Measurements from ENCODE around the gene MTMR10.

The MTMR10 gene, protein sequence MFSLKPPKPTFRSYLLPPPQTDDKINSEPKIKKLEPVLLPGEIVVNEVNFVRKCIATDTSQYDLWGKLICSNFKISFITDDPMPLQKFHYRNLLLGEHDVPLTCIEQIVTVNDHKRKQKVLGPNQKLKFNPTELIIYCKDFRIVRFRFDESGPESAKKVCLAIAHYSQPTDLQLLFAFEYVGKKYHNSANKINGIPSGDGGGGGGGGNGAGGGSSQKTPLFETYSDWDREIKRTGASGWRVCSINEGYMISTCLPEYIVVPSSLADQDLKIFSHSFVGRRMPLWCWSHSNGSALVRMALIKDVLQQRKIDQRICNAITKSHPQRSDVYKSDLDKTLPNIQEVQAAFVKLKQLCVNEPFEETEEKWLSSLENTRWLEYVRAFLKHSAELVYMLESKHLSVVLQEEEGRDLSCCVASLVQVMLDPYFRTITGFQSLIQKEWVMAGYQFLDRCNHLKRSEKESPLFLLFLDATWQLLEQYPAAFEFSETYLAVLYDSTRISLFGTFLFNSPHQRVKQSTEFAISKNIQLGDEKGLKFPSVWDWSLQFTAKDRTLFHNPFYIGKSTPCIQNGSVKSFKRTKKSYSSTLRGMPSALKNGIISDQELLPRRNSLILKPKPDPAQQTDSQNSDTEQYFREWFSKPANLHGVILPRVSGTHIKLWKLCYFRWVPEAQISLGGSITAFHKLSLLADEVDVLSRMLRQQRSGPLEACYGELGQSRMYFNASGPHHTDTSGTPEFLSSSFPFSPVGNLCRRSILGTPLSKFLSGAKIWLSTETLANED

DNA sequence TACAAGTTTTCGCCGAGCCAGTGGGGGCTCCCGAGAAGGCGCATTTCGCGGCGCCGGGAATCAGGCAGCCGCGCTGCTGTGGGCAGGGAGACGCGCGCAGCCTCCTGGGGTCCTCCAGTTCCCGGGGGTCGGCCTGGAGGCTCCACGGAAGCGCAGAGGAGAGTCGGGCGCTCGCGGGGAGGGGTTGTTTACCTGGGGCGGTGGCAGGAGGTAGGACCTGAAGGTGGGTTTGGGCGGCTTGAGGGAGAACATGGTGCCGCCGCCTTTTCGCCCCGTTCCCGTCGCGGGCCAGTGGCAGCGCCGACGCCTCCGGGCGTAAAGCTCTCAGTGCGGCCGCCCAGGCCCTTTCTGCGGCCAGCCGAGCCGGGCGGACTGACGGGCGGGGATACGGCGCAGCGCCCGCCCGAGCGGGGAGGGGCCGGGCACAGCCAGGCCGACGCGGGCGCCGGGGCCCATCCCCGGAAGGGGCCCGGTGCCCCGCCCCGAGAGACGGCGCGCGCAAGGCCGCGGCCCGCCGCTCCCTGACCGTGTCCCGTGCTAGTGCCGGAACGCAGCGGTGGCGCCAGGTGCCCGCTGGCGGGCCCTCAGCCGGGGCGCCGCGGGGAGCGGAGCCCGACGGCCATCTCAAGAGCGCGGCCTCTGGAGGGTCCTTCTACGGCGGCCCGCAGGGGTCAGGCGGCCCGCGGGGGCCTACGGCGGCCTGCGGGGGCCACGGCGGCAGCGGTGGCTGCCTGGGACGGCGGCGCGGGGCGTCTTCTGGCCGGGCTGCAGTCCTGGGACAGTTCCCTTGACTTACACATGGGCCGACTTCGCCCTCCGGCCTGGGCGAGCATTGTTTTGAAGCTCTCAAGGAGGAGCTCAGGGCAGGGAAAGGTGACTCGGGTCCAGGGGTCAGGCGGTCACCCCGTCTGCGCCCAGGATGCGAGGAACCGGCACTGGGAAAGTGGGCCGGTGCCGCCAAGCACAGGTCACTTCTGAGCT, at the start of gene MTMR10:
TSS of gene MTMR10 (minus strand) at position 374 of the 981 bp plus-strand sequence. CDS start at position 252, 122 bp downstream.
- peak; percentile 86 for DNase-seq (ENCODE audit: low spot score)

DNA sequence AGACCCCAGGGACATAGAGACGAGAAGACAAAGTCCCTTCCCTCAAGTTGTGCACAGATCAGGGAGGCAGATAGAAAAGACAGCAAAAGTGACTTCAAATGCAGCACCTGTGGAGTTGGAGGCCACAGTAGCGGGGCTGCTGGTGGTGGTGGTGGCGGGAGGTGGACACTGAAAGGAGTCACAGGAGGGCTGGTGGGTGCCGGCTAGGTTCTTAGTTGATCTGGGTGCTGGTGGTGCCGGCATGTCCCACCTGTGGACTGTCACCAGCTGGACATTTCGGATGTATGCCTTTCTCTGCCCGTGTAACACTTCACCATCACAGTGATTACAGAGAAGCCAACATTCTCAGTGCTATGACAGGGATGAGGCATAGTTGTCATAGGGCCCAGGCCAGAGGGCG, 49.2 kb upstream of the MTMR10 start:
- DNase-seq (ENCODE audit: low spot score): no peak

DNA sequence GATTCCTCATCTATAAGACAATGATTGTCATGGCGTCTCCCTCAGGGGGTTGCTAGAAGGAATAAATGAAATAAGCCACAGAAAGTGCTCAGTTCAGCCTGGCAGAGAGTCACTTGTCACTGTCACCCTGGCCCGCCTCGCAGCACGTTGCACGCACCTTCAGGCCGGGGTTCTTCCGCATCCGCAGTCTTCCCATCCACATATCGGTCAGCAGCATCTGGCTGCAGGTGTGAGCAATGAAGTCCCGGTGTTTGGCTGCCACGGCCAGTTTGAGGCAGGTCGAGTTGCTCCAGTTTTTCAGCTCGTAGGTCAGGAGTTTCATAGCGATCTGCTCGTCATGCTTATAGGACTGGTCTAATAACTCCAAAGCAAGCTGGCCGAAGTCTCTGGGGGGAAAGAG, 48.5 kb upstream of the MTMR10 start:
- DNase-seq (ENCODE audit: low spot score): no peak

DNA sequence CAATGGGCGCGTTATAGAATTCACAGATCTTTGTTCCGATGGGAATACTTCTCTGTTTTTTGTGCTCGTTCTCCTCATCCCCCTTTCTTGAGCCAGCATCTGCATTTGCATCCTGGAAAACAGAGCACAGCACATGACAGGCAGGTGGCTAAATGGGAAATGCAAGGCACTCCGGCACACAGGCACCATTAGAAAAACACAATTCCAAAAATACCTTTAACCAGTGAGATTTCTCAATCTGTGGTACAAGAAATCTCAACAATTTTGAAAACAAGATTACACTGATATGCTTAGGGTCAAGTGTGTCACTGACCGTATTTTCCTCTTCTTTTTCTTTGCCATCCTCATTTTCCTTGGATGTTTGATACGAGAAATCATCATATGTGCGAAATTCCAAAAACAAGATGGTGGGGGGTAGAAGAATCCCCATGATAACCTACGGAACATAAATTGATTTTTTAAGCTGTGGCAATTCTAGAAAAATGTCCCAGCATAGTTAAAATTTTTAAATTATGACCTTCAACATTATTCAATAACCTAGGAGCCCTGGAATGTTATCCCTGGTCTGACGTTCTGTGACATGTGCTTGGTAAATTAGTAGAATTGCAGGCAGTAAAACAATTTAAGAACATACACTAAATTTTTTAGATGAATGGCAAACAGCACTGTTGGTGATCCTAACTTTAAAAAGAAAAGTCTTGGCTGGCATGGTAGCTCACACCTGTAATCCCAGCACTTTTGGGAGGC, 46.5 kb upstream of the MTMR10 start:
- no peak for DNase-seq (ENCODE audit: low spot score)

DNA sequence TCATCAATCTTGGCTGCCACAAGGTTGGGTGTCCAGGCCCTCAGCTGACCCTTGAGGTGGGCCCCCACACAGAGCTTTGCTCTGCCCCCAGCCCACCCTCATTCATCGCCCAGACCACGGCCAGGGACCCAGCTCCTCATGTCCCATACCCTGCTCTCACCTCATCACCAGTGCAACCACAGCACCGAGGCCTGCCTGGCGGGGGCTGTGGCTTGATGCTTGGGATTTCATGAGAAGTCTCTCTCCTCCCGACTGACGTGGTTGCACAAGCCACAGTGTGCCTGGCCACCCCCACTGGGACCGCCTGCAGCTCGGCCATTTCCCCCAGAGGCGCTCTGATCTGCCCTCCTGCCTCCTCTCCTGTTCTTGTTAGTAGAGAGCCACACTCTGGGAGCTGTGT, 45.4 kb upstream of the MTMR10 start:
- DNase-seq (ENCODE audit: low spot score): no peak

DNA sequence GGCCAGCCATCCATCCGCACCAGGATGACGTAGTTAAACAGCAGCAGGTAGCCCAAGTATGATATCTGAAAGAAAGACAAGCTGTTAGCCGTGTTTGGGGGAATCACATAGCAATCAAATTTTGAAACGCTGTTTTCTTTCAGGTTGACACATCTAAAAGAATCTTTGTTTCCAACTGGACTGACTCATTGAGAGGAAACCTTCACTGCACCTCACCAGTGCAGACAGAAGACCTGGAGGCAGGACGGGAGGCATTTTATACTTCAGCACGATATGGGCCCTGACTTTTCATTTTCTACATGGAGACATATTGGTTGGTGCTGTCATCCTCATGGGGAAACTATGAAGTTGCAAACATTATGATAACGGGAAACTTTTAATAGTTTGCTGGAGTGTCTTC, 44.2 kb upstream of the MTMR10 start:
- DNase-seq (ENCODE audit: low spot score): no peak

DNA sequence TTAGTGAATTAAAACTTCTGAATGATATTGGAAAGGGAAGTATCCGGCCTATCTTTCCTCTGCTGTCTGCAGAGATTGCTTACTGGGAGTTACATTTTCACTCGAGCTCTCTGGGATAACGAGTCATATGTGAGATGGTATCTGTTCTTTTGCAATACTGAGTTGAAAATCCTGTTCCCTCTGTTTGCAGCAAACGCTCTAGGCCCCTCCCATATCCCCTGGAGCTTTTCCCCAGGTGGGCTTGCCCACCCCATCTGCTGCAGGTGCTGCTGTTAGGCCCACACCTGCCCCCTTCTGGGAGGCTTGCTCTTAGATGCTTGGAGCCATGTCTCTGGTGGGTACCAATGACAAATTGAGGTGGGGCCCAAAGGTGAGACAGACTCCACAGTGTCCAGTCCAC, 42.7 kb upstream of the MTMR10 start:
- DNase-seq (ENCODE audit: low spot score): no peak

DNA sequence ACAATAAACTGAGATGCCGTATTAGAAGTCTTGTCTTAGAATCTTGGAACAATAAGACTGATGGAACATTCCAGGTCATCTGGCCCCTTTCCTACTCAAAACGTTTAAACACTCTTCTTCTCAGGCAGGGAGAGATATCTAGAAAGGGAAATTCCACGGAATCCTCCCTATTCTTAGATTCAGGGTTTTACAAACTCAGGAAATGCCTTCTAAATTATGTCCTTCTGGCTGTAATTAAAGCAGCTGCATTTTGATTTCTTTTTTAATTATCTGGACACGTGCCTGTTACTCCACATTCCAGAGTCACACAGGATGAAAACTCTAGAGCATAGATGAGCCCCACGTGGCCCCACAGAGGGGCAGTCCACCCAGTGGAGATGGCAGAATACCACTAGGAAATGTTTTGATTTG, 41.5 kb upstream of the MTMR10 start:
- DNase-seq (ENCODE audit: low spot score): peak; percentile 35

DNA sequence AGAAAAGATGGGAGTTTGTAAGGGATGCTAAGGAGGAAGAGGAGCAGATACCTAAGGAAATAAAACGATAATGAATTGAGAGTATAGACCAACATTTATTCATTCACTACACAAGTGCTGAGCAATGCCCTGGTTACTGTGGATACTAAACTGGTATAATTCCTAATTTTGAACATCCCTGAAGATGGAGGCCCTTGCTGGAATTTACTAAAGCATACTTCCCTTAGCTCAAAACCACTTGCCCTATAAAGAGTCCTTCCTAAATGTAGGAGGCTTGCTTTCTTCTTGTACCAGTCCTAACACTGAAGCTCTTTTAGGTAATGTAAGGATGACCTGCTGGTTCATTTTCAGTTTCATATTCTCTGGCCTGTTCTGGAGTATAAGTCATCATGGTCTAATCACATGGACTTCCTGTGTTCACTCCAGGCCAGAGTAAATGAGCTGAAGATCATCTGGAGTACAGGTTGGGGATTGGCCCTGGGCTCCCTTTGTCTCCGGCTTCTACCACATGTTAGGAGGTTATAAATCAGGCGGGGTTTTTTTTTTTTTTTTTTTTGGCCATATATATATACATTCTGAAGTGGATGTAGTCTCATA, 40.1 kb upstream of the MTMR10 start:
- DNase-seq (ENCODE audit: low spot score): no peak

DNA sequence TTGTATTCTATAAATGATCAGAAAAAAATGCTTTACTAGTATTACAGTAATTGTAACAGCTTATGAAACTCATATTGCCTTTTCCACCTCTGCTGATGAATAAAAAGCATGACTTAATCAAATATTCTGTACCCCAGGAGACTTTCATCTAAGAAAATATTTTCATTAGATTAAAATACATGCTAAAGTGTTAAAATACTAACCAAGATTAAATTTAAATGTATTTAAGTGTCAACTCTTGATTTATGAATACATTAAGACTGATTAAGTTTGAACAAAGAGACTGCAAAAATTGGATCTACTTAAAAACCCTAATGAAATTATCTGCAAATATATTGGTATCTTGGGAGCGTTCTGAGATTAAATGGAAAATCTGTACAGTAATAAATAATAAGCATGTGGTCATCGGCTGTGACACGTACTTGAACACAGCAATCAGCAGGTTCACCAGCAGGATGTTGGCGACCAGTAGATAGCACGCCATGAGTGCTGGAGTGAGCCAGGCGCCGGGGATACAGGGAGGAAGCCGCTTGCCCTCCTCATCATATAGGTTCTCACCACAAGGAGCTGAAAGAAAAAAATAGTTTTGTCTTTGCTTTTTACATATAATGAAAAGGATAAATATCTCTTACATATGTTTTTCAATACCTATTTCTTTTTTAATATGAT, 36.6 kb upstream of the MTMR10 start:
- DNase-seq (ENCODE audit: low spot score): no peak

DNA sequence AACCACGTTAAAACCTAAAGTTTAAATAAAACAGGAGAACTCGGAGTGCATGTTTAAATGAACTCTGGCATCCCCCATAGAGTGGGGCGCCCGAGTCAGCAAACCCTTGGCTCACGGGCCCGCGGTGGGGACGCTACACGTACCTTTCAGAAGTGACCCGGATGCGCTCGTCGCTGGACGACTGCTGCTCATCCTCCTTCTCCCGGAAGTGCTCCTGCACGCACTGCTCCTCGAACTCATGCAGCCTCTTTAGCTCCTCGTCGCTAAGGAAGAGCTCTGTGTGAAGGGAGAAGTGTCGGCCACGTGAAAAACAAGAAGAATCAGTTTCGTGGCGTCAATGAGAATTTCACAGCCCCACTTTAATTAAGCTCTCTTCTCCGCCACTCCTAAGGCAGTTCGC, 34.6 kb upstream of the MTMR10 start:
- DNase-seq (ENCODE audit: low spot score): no peak

DNA sequence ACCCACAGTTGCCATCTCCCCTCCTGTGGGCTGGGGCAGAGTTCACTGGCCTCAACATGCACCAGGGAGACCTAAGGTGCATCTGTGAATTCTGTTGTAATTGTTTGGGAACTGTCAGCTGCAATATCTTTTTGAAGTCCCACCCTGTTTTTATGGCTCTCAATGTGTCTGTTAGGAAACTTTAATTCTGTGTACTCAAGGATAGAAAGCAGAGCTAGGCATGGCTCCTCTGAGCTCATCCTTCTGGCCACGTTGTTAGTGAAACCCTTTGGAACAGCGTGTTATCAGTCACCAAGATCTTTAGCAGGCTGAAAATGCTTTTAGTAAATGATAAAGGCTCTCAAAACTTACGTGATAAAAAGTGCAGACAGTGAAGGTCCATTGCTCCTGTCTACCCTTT, 33.6 kb upstream of the MTMR10 start:
- DNase-seq (ENCODE audit: low spot score): no peak

DNA sequence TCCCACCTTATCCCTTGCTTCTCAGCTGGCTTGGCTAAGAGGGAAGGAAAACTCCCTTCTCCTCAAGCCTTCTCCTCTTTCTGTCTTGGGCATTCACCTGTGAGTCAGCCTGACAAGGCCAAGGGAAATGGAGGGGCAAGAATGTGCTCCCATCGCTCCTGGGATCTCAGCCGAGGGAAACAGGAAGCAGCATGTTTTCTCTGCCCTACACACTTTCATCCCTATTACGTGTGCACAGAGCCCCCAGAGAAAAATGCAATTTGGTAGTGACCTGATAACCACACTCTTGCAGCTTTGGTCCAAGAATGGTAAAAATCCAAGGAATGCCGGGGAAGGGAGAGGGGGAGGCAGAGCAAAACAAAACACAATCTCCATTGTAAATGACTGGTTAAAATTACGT, 32.9 kb upstream of the MTMR10 start:
- DNase-seq (ENCODE audit: low spot score): peak; percentile 86

DNA sequence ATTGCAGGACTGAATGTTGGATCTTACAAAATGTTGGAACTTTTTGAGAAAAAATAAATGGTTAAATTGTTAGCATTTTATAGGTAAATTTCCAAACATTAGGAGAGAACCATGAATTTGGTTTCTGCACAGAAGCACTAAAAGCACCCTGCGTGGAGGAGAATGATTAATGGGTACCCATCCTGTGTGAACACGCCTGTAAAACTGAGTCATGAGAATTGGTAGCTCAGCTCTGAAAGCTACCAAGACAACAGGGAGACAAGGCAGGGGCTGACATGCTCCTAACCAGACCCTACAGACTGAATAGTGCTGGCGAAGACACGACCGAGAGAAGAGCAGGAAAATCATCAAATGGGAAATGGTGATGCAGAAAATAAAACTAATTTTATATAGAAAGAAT, 32.4 kb upstream of the MTMR10 start:
- no peak for DNase-seq (ENCODE audit: low spot score)

DNA sequence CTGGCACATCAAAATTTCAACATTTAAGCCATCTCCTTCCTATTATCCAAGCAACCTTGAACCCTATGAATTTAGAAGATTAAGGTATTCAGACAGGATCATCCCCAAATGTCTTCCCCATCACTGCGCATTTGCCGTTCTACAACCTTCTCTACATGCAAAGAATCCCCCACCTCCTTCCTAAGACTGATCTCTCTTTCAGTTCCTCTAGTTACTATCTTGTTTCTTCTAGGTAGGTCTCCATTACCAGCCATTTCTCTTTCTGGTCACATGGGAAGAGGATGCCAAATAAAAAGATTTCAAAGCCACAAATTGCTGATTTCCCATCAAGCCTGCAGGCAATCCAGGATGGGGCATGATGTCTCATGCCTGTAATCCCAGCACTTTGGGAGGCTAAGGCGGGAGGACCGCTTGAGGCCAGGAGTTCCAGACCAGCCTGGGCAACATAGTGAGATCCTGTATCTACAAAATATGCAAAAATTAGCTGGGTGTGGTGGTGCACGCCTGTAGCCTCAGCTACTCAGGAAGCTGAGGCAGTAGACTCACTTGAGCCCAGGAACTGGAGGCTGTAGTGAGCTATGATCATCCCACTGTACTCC, 29.7 kb upstream of the MTMR10 start:
- DNase-seq (ENCODE audit: low spot score): no peak

DNA sequence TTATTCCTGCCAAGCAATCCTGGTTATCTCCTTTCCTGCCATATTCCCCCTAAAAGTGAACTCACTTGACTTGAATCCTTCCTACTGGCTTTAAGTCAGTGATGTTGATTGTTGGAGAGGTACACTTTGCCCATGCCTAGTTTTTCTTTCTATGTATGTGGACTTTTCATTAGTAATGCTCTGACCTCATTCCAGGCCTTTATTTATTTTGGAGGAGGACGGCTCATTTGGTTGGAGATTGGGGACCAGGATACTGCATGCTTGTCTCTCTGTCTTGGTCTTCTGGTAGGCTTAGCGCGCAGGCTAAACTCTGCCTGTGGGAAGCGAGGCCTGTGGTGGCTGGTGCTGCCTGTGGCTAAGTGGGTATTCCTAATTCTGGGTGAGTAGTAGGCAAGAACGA, 29.1 kb upstream of the MTMR10 start:
- DNase-seq (ENCODE audit: low spot score): no peak

DNA sequence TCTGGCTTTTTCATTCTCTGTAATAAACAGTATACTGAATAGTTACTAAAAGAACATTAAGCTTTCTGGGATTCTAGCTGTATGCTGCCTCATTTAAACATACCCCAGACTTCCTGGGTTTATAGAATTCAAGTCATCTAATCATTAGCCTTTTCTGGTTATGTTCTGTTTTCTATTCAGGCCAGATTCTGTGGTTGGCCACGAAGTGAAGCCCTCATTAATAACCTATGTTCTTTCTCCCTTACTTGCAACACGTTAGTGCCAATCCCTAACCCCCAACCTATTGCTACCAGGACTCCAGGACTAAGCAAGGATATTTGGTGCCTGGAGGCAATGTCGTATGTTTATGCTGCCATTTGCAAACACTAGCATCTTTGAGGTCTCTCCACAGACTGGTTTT, 28.6 kb upstream of the MTMR10 start:
- DNase-seq (ENCODE audit: low spot score): no peak

DNA sequence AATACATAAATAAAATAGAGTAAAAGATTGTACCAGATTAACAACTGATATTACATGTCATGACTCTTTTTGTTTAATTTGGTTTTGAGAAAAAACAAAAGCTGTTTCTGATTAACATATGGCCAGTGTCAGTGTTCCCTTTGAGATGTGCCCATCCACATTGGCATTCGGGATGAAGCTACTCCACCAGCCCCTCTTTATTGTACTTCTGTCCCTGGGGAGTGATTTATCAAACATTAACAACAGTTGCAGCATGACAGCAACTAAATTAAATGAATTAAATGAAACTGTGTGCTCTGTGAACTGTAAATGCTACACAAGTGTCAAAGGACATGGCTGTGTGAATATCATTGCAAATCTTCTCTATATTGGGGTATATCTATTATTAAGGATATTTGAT, 25.9 kb upstream of the MTMR10 start:
- DNase-seq (ENCODE audit: low spot score): no peak

DNA sequence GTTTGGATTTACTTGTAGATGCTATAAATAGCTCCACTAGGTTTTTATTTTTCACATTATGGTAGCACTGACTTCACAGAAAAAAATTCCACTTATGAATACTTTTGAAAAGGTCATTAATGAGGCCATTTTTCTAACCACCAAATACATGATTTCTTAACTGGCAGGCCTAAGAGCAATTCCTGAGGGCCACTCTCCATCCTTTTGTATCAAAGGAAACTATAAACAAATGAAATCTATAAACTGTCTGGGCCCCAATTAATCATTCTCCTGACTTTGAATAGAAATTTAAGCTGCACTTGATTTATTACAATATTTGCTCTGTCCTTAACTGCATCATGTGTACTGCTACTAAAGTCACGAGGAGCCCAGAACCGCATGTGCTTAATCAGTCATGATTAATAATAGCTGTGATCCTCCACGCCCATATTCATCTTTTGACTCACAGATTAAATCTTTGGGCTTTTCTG, 25.1 kb upstream of the MTMR10 start:
- DNase-seq (ENCODE audit: low spot score): peak; percentile 43

DNA sequence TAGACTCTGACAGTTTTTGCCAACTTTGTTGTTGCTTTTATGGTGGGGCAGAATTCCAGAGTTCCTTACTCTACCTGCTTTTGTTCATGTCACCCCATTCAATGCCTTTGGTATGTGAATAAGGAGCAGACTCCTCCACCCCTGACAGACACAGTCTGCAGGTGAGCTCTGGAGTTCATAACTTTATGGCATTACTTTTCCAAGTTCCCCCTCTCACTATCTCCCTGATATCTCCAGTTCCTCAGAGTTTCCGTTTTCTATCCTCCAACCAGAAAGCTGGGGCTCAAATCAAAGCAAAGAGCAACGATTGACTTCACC, 23.1 kb upstream of the MTMR10 start:
- no peak for DNase-seq (ENCODE audit: low spot score)
